ENCODE results near the gene DPP4.

- TF ChIP-seq EZH2 (IDR thresholded peaks at IDR 0.05; ENCODE audit: borderline replicate concordance) (no peak), CTCF (IDR thresholded peaks at IDR 0.05; ENCODE audit: poor library complexity) (no peak), EZH2phosphoT487 (IDR thresholded peaks at IDR 0.05; ENCODE audit: low read depth, severe bottlenecking, unreplicated experiment) (no peak)
Observed at GRCh38 chr2:162067596-162067995, 6.4 kb downstream of the DPP4 start.
